ENCODE data around the gene TEX2.
"Not testable (repeated sequence)": the region's sequence is repeated elsewhere in the genome, so short reads cannot be mapped to it uniquely, and the experiment has no call there.

TEX2 gene

GRCh38 chr17:64131606-64132270, 131.3 kb downstream of the TEX2 start:
- in situ Hi-C loops (cut with MboI; ENCODE audit: low sequenced_read_pairs), result loop anchor here (10.0 kb wide), 2 partner anchors 107 to 207 kb away; partner anchors contain the start of gene ICAM2
- DNase-seq (ENCODE audit: low spot score in 2 of 2), result no peak

GRCh38 chr17:64130559-64131001, 132.5 kb downstream of the TEX2 start:
- H3K27me3 ChIP-seq (ENCODE audit: low read depth), result no peaks in the 10 kb centered on the region
- no peak for DNase-seq (ENCODE audit: low spot score in 2 of 2)
- H3K36me3 ChIP-seq (replicated peaks), result peaks cover 3% of the 10 kb centered on the region; the same call in 1 of the 2 replicates
- peaks cover 9% of the 10 kb centered on the region for H3K4me1 ChIP-seq
- in situ Hi-C loops (cut with MboI; ENCODE audit: low sequenced_read_pairs), result loop anchor here (10.0 kb wide), 2 partner anchors 106 to 206 kb away; partner anchors contain the start of gene ICAM2
- H3K4me3 ChIP-seq, result peak overlapping the region; percentile 53
- no peaks in the 10 kb centered on the region for H3K9me3 ChIP-seq

More at GRCh38 chr17:64131606-64132270, 131.3 kb downstream of the TEX2 start:
- no peak overlapping the region for H3K4me3 ChIP-seq
- H3K36me3 ChIP-seq (replicated peaks), result peaks cover 3% of the 10 kb centered on the region; the same call in 1 of the 2 replicates
- H3K27me3 ChIP-seq (ENCODE audit: low read depth), result no peaks in the 10 kb centered on the region
- H3K4me1 ChIP-seq, result peaks cover 9% of the 10 kb centered on the region
- H3K9me3 ChIP-seq, result no peaks in the 10 kb centered on the region

GRCh38 chr17:64129765-64130558, 133.1 kb downstream of the TEX2 start, which contains the start of gene ERN1:
ERN1 (minus strand) TSS chr17:64130144; CDS start chr17:64130029, 115 bp downstream.
- peaks cover 3% of the 10 kb centered on the region; the same call in 1 of the 2 replicates for H3K36me3 ChIP-seq (replicated peaks)
- peak; percentile 70 to 90 for DNase-seq (ENCODE audit: low spot score in 2 of 2)
- H3K9me3 ChIP-seq, result no peaks in the 10 kb centered on the region
- no peaks in the 10 kb centered on the region for H3K27me3 ChIP-seq (ENCODE audit: low read depth)
- in situ Hi-C loops (cut with MboI; ENCODE audit: low sequenced_read_pairs), result loop anchor here (10.0 kb wide), 2 partner anchors 105 to 205 kb away; partner anchors contain the start of gene ICAM2
- H3K4me1 ChIP-seq, result peaks cover 9% of the 10 kb centered on the region
- peak within 1 kb of the TSS; percentile 53 for H3K4me3 ChIP-seq

- no peak for DNase-seq (ENCODE audit: low spot score in 2 of 2)
- Histone ChIP-seq H3K27me3 (ENCODE audit: low read depth) (no peaks in the 10 kb centered on the region), H3K36me3 (replicated peaks) (peaks cover 3% of the 10 kb centered on the region; the same call in 1 of the 2 replicates), H3K4me1 (peaks cover 9% of the 10 kb centered on the region), H3K4me3 (peak overlapping the region; percentile 53), H3K9me3 (no peaks in the 10 kb centered on the region)
- in situ Hi-C loops (cut with MboI; ENCODE audit: low sequenced_read_pairs), result no loop called here
Observed at GRCh38 chr17:64129515-64129764, 133.6 kb downstream of the TEX2 start.

- H3K27me3 ChIP-seq (ENCODE audit: low read depth), result no peaks in the 10 kb centered on the region
- peaks cover 9% of the 10 kb centered on the region for H3K4me1 ChIP-seq
- H3K9me3 ChIP-seq, result no peaks in the 10 kb centered on the region
- in situ Hi-C loops (cut with MboI; ENCODE audit: low sequenced_read_pairs), result no loop called here
- H3K4me3 ChIP-seq, result peak overlapping the region; percentile 53
- H3K36me3 ChIP-seq (replicated peaks), result peaks cover 3% of the 10 kb centered on the region; the same call in 1 of the 2 replicates
- DNase-seq (ENCODE audit: low spot score in 2 of 2), result peak in 1 of 2 experiments; percentile 39
Observed at GRCh38 chr17:64128787-64129514, 134.1 kb downstream of the TEX2 start.

GRCh38 chr17:64126918-64127317, 136.1 kb downstream of the TEX2 start:
- in situ Hi-C loops (cut with MboI; ENCODE audit: low sequenced_read_pairs), result no loop called here

GRCh38 chr17:64125937-64126336, 137.1 kb downstream of the TEX2 start:
- Histone ChIP-seq H3K4me1 (peaks cover 9% of the 10 kb centered on the region), H3K9me3 (no peaks in the 10 kb centered on the region), H3K36me3 (replicated peaks) (peaks cover 3% of the 10 kb centered on the region; the same call in 1 of the 2 replicates), H3K4me3 (no peak overlapping the region), H3K27me3 (ENCODE audit: low read depth) (no peaks in the 10 kb centered on the region)
- in situ Hi-C loops (cut with MboI; ENCODE audit: low sequenced_read_pairs), result no loop called here
- no peak for DNase-seq (ENCODE audit: low spot score in 2 of 2)

More at GRCh38 chr17:64126918-64127317, 136.1 kb downstream of the TEX2 start:
- DNase-seq (ENCODE audit: low spot score in 2 of 2), result no peak
- peaks cover 3% of the 10 kb centered on the region; the same call in 1 of the 2 replicates for H3K36me3 ChIP-seq (replicated peaks)
- H3K4me3 ChIP-seq, result no peak overlapping the region
- no peaks in the 10 kb centered on the region for H3K9me3 ChIP-seq
- peaks cover 9% of the 10 kb centered on the region for H3K4me1 ChIP-seq
- H3K27me3 ChIP-seq (ENCODE audit: low read depth), result no peaks in the 10 kb centered on the region

GRCh38 chr17:64124609-64125008, 138.5 kb downstream of the TEX2 start:
- no peak for DNase-seq (ENCODE audit: low spot score in 2 of 2)
- Histone ChIP-seq H3K36me3 (replicated peaks) (no peaks in the 10 kb centered on the region), H3K4me3 (no peak overlapping the region), H3K4me1 (peaks cover 5% of the 10 kb centered on the region), H3K27me3 (ENCODE audit: low read depth) (no peaks in the 10 kb centered on the region), H3K9me3 (no peaks in the 10 kb centered on the region)
- in situ Hi-C loops (cut with MboI; ENCODE audit: low sequenced_read_pairs), result no loop called here

GRCh38 chr17:64123114-64123513, 139.9 kb downstream of the TEX2 start:
- in situ Hi-C loops (cut with MboI; ENCODE audit: low sequenced_read_pairs), result no loop called here
- no peaks in the 10 kb centered on the region for H3K9me3 ChIP-seq
- H3K4me3 ChIP-seq, result no peak overlapping the region
- no peaks in the 10 kb centered on the region for H3K27me3 ChIP-seq (ENCODE audit: low read depth)
- peaks cover 5% of the 10 kb centered on the region for H3K4me1 ChIP-seq
- no peaks in the 10 kb centered on the region for H3K36me3 ChIP-seq (replicated peaks)
- no peak for DNase-seq (ENCODE audit: low spot score in 2 of 2)

GRCh38 chr17:64120972-64121786, 141.9 kb downstream of the TEX2 start:
- H3K36me3 ChIP-seq (replicated peaks); H3K4me1 ChIP-seq; in situ Hi-C loops (cut with MboI; ENCODE audit: low sequenced_read_pairs); H3K4me3 ChIP-seq; H3K27me3 ChIP-seq (ENCODE audit: low read depth); H3K9me3 ChIP-seq; DNase-seq (ENCODE audit: low spot score in 2 of 2): not testable (repeated sequence)

GRCh38 chr17:64120159-64120810, 142.8 kb downstream of the TEX2 start:
- no peak for DNase-seq (ENCODE audit: low spot score in 2 of 2)
- in situ Hi-C loops (cut with MboI; ENCODE audit: low sequenced_read_pairs), result no loop called here
- no peaks in the 10 kb centered on the region for H3K9me3 ChIP-seq
- no peaks in the 10 kb centered on the region for H3K27me3 ChIP-seq (ENCODE audit: low read depth)
- H3K4me1 ChIP-seq, result no peaks in the 10 kb centered on the region
- no peaks in the 10 kb centered on the region for H3K36me3 ChIP-seq (replicated peaks)
- H3K4me3 ChIP-seq, result no peak overlapping the region

Data from HAP-1 (cell line).